Spleen (tissue), 11 donors: ENCODE data around the gene MESP2. TPM values are rescaled to one million over a fixed set of nuclear protein-coding genes. Genes with fewer than 3 reads are reported as not detected.

Experiments
- DNase-seq: peaks from one replicate; pipeline ENCODE4 v3.0.0-alpha.2; 2020
- H3K27ac ChIP-seq, 8 donors: fragments of 200-600 bp; sonication (generic) in 7 of 8; 1 replicate in 4 of 8; 2 replicates in 4 of 8; pipeline versions ENCODE4 v1.5.0 to v1.8.0; 2016 to 2021; ENCODE audit warnings: inconsistent platforms in 4 of 8, mild to moderate bottlenecking in 4 of 8, moderate library complexity in 1 of 8
- H3K27me3 ChIP-seq, 7 donors: fragments of 200-600 bp; sonication (generic) in 6 of 7; replicated peaks in 1 of 7; 1 replicate in 4 of 7; 2 replicates in 3 of 7; pipeline versions ENCODE4 v1.5.0 to v1.8.0; 2016 to 2021; ENCODE audit warnings: inconsistent platforms in 3 of 7, mild to moderate bottlenecking in 1 of 7
- H3K36me3 ChIP-seq, 6 donors: fragments of 200-600 bp; sonication (generic) in 5 of 6; 1 replicate in 4 of 6; 2 replicates in 2 of 6; pipeline versions ENCODE4 v1.5.0 to v1.8.0; 2016 to 2021; ENCODE audit warnings: inconsistent platforms in 2 of 6
- H3K4me1 ChIP-seq, 6 donors: fragments of 200-600 bp; sonication (generic) in 5 of 6; 1 replicate in 3 of 6; 2 replicates in 3 of 6; pipeline versions ENCODE4 v1.5.0 to v1.8.0; 2016 to 2021; ENCODE audit warnings: inconsistent platforms in 3 of 6
- H3K4me3 ChIP-seq, 8 donors: fragments of 200-600 bp; sonication (generic) in 7 of 8; 1 replicate in 4 of 8; 2 replicates in 4 of 8; pipeline versions ENCODE4 v1.5.0 to v1.8.0; 2016 to 2021; ENCODE audit warnings: inconsistent platforms in 4 of 8, mild to moderate bottlenecking in 4 of 8, moderate library complexity in 2 of 8
- H3K9me3 ChIP-seq, 8 donors: fragments of 200-600 bp; sonication (generic) in 7 of 8; 1 replicate in 4 of 8; 2 replicates in 4 of 8; pipeline versions ENCODE4 v1.5.0 to v1.8.0; 2016 to 2021; ENCODE audit warnings: inconsistent platforms in 4 of 8
- CTCF ChIP-seq, 11 experiments: fragments of 200-600 bp in 7 of 11; fragments of 450-650 bp in 4 of 11; sonication (generic) in 4 of 11; IDR thresholded peaks in 8 of 11; conservative IDR thresholded peaks in 3 of 11; 1 replicate in 7 of 11; 2 replicates in 4 of 11; pipeline versions ENCODE4 v1.4.0 to v1.8.0; 2016 to 2021; ENCODE audit warnings: antibody characterized with exemption in 11 of 11, inconsistent platforms in 4 of 11, mild to moderate bottlenecking in 1 of 11
- POLR2A ChIP-seq, 3 donors: fragments of 450-650 bp; IDR thresholded peaks; one replicate each; pipeline ENCODE4 v1.5.1; 2017; ENCODE audit warnings: antibody characterized with exemption in 3 of 3, mild to moderate bottlenecking in 1 of 3
- POLR2AphosphoS5 ChIP-seq, 3 donors: sonication (generic); formaldehyde crosslinking; IDR thresholded peaks; one replicate each; pipeline ENCODE4 v1.5.1; 2017; ENCODE audit warnings: antibody characterized with exemption in 3 of 3
- WGBS, 5 donors: extraction: QIAGEN DNeasy Blood & Tissue Kit in 3 of 5; methylation state at CpG; one replicate each; pipeline versions ENCODE4 v1.1.5 to v1.1.7; 2013 to 2018; 5-methylcytosine and 5-hydroxymethylcytosine counted together
- intact Hi-C: fragments of 100-400 bp; cut with DNase I; formaldehyde crosslinking; loops from one replicate; pipeline ENCODE4 v1.15.0; 2023; ENCODE audit warnings: low total_unique reads
- polyA plus RNA-seq, 3 donors: library from polyadenylated mRNA; stranded (reverse); fragments of 200-250 nt; gene quantifications; one replicate each; pipeline ENCODE4 v1.2.1, GENCODE V29; 2013
- total RNA-seq, 7 donors: library from RNA; depleted of rRNA in 3 of 7; stranded (reverse); fragments of >200 nt in 3 of 7; fragmentation: NEBNext Ultra II Directional in 4 of 7; extraction: Animal tissue kit (Norgen Biotek cat#: 25700) in 4 of 7; gene quantifications; one replicate each; pipeline versions ENCODE4 v1.1.0 to v1.2.1, GENCODE V29; 2016 to 2021
- donor health status: healthy with polysubstance abuse.
- donor health status: DM: no; HTN: no; CAD: no; lungs with moderate emphysema.
- donor health status: DM: no; HTN: no; CAD: no.
- donor health status: Bipolar disorder and iron deficiency.
- donor health status: healthy.
- donor health status: DM: no; HTN: no; CAD: no.
- donor health status: DM: yes; HTN: yes; CAD: no.

Gene MESP2
- total and polyA plus RNA-seq, 10 donors = 0.05 TPM; not detected in 9

DNA sequence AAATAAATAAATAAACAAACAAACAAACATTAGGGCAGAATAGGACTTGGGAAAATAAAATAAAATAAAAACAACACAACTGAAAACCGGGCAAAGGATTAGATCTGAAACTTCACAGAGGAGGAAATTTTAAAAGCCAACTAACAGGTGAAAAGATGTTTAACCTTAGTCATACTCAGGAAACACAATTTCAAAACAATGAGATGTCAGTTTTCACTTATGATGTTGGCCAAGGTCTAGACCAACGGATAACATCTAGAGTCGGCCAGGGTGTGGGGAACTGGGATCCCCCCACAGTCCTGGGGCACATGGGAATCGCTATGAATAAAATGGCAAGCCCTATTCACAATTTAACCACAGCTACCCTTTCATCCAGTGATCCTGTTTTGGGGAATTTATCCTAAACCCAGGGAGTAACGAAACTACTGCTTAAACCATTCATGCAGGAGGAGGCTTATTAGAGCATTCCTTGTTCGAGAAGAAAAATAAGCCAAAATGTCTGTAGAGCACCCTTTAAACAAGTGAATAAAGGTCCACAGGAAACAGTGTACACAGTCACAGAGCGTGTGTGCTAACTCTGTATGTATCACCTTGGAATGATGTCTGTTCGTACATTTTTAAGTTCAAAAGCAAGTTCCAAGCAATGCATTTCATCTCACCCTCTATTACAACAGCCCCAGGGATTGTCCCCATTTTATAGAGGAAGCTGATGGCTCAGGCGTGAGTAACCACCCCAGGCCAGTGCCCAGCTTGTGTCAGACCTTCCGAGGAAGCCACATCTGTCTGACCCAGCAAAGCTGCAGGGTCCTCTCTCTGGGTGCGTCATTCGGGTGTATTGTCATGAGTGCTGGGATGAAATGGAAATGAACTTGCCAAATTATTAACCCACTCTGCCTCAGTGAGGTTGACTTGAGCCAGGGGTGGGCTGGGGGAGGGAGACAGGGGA, 44.8 kb downstream of the MESP2 start:
- Histone ChIP-seq H3K27me3 (peaks cover 0 to 84% (median 23%) of the 10 kb centered on the region in 7 donors), H3K4me3 (peak overlapping the region in 1 of 8 donors; percentile 47), H3K4me1 (peaks cover 0 to 59% (median 11%) of the 10 kb centered on the region in 6 donors), H3K9me3 (peaks cover 0 to 3% (median under 1%) of the 10 kb centered on the region in 8 donors), H3K27ac (peak overlapping the region in 7 of 8 donors; percentile 65 to 91 (median 87)), H3K36me3 (no peaks in the 10 kb centered on the region)
- TF ChIP-seq POLR2A (IDR thresholded peaks at IDR 0.05) (no peak), POLR2AphosphoS5 (IDR thresholded peaks at IDR 0.05) (peak in 1 of 3 donors; percentile 60), CTCF (IDR thresholded peaks at IDR 0.05 in 8 of 11, conservative IDR thresholded peaks at IDR 0.05 in 3 of 11) (no peak)
- WGBS, 5 donors = 32 to 52% (median 40%) methylated on average over 12 of the region's 12 CpGs
- DNase-seq = peak; percentile 86
- intact Hi-C loops = no loop called here

- TF ChIP-seq POLR2A (IDR thresholded peaks at IDR 0.05) (no peak), POLR2AphosphoS5 (IDR thresholded peaks at IDR 0.05) (no peak), CTCF (IDR thresholded peaks at IDR 0.05 in 8 of 11, conservative IDR thresholded peaks at IDR 0.05 in 3 of 11) (no peak)
- intact Hi-C loops = no loop called here
- peak overlapping the region in 6 of 8 donors; percentile 70 to 91 (median 88) for H3K27ac ChIP-seq
- H3K36me3 ChIP-seq = no peaks in the 10 kb centered on the region
- WGBS, 5 donors = 57 to 71% (median 63%) methylated on average over 11 of the region's 11 CpGs
- H3K9me3 ChIP-seq = no peaks in the 10 kb centered on the region
- peaks cover 0 to 66% (median 14%) of the 10 kb centered on the region in 6 donors for H3K4me1 ChIP-seq
- H3K4me3 ChIP-seq = peak overlapping the region in 1 of 8 donors; percentile 47
- peaks cover 0 to 73% (median 12%) of the 10 kb centered on the region in 7 donors for H3K27me3 ChIP-seq
- peak; percentile 68 for DNase-seq
Observed at GRCh38 chr15:89822026-89822425, 45.9 kb downstream of the MESP2 start.

DNA sequence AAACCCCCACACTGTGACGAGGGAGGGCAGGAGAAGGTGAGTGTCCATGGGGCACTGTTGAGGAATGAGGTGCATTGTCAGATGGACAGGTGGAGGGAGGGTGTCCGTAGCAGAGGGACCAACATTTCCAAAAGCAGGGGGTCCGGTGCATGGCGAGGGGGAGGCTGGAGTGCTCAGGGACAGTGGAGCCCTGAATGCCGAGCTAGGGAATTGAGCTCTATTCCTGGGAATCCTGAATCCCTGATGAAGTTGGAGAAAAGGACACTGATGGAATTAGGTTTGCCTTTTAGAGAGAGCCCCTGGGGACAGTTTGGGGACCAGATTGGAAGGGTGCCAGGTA, 46.4 kb downstream of the MESP2 start:
- intact Hi-C loops = no loop called here
- 77 to 93% (median 83%) methylated on average over 5 of the region's 5 CpGs for WGBS, 5 donors
- no peak for DNase-seq

More for the DNA sequence above, 46.4 kb downstream of the MESP2 start:
- Histone ChIP-seq H3K4me3 (peak overlapping the region in 1 of 8 donors; percentile 47), H3K9me3 (no peaks in the 10 kb centered on the region), H3K27ac (peak overlapping the region in 5 of 8 donors; percentile 81 to 91 (median 88)), H3K27me3 (peaks cover 0 to 67% (median 9%) of the 10 kb centered on the region in 7 donors), H3K4me1 (peaks cover 0 to 72% (median 14%) of the 10 kb centered on the region in 6 donors), H3K36me3 (no peaks in the 10 kb centered on the region)
- TF ChIP-seq CTCF (IDR thresholded peaks at IDR 0.05 in 8 of 11, conservative IDR thresholded peaks at IDR 0.05 in 3 of 11) (no peak), POLR2AphosphoS5 (IDR thresholded peaks at IDR 0.05) (no peak), POLR2A (IDR thresholded peaks at IDR 0.05) (no peak)
